ENCODE results near the gene ZC3H12C. TPM values are rescaled to one million over a fixed set of nuclear protein-coding genes. Genes with fewer than 3 reads are reported as not detected.

The ZC3H12C gene
- total RNA-seq (ENCODE audit: low replicate concordance): 7.3 and 11.3 TPM in 2 replicates

GRCh38 chr11:110092515-110093406 is at the start of gene ZC3H12C:
Gene ZC3H12C (plus strand): TSS chr11:110093392. CDS start chr11:110093412, 20 bp downstream.

Other genes with a start within 250 kb of the ZC3H12C start
- gene RDX, start 203.2 kb downstream of the ZC3H12C start, total RNA-seq (ENCODE audit: low replicate concordance): 46.8 and 65.2 TPM in 2 replicates

All from smooth muscle cell of the coronary artery (primary cell).